Chondrocyte (in vitro differentiated cells): Measurements from ENCODE around the gene GNL3L. TPM values are rescaled to one million over a fixed set of nuclear protein-coding genes. Genes with fewer than 3 reads are reported as not detected.

Experiments
- DNase-seq: peaks from one replicate; pipeline ENCODE4 v3.0.0; 2021; ENCODE audit warnings: mixed read lengths, low spot score
- H3K27ac Mint-ChIP-seq: one replicate; pipeline ENCODE4 v1.8.0; 2021; ENCODE audit warnings: mild to moderate bottlenecking, moderate library complexity, mixed read lengths; ENCODE audit not compliant: unreplicated experiment
- H3K27me3 Mint-ChIP-seq: 2 replicates; pipeline ENCODE4 v1.8.0; 2021; ENCODE audit warnings: low read depth, mixed read lengths
- H3K36me3 Mint-ChIP-seq: 2 replicates; pipeline ENCODE4 v1.8.0; 2021; ENCODE audit warnings: low read depth, mixed read lengths
- H3K4me1 Mint-ChIP-seq: 2 replicates; pipeline ENCODE4 v1.8.0; 2021; ENCODE audit warnings: low read depth, mild to moderate bottlenecking, mixed read lengths
- H3K4me3 Mint-ChIP-seq: one replicate; pipeline ENCODE4 v1.8.0; 2021; ENCODE audit warnings: mild to moderate bottlenecking, moderate library complexity, mixed read lengths; ENCODE audit not compliant: unreplicated experiment
- H3K9me3 Mint-ChIP-seq: 2 replicates; pipeline ENCODE4 v1.8.0; 2021; ENCODE audit warnings: low read depth, mixed read lengths
- total RNA-seq: library from RNA; stranded (reverse); gene quantifications from 3 replicates; pipeline ENCODE4 v1.2.1, GENCODE V29; 2021
- TF ChIP-seq, protein P1 (sequence below): fragments of 200-600 bp; sonication (generic); IDR thresholded peaks from 2 replicates; pipeline ENCODE4 v1.5.0; 2021; ENCODE audit warnings: antibody characterized with exemption, mild to moderate bottlenecking, moderate library complexity

The GNL3L gene
- total RNA-seq, 1 donor from 2014 or later: 42.0 TPM

- TF ChIP-seq, protein P1, sequence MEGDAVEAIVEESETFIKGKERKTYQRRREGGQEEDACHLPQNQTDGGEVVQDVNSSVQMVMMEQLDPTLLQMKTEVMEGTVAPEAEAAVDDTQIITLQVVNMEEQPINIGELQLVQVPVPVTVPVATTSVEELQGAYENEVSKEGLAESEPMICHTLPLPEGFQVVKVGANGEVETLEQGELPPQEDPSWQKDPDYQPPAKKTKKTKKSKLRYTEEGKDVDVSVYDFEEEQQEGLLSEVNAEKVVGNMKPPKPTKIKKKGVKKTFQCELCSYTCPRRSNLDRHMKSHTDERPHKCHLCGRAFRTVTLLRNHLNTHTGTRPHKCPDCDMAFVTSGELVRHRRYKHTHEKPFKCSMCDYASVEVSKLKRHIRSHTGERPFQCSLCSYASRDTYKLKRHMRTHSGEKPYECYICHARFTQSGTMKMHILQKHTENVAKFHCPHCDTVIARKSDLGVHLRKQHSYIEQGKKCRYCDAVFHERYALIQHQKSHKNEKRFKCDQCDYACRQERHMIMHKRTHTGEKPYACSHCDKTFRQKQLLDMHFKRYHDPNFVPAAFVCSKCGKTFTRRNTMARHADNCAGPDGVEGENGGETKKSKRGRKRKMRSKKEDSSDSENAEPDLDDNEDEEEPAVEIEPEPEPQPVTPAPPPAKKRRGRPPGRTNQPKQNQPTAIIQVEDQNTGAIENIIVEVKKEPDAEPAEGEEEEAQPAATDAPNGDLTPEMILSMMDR: no peak
- Mint-ChIP-seq H3K4me1 (peaks cover 41% of the 10 kb centered on the region), H3K27ac (peak overlapping the region; percentile 68), H3K36me3 (no peaks in the 10 kb centered on the region), H3K27me3 (no peaks in the 10 kb centered on the region), H3K9me3 (peaks cover 9% of the 10 kb centered on the region), H3K4me3 (peak overlapping the region; percentile 12)
- DNase-seq: no peak
Observed at GRCh38 chrX:54492340-54492739, 37.7 kb upstream of the GNL3L start.

DNA sequence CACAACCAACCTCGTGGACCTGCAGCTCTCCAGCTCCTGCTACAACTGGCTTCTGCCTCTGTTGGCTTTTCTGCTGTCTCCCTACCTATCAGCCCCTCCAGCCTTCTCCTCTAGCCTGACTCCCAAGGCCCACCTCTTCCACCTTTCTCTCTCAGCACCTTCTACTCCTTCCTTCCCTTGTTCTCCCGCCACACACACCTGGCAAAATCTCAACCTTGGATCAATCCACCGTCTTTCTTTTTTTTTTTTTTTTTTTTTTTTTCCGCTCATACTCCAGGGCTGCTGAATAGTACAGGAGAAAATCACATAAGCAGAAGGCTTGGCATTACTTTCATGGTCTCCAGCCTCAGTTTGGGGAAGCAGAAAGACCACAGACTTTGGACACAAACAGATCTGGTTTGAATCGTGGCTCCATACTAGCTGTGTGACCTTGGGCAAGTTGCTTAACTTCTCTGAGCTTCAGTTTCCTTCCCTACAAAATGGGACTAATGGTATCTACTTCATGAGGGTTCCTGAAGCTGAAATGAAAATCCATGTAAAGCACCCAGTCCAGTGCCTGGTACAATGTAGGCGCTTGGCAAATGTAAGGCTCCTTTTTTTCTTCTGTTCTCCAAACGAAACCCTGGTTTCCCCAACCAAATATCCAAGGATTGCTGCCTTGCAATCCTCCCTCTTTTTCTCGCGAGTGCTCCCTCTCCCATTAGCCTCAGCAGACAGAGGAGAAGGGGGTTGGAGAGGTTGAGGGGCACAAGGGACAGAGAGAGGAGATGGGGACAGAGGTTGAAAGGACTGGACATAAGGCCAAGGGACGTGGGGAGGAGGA lies 35.6 kb upstream of the GNL3L start:
- Mint-ChIP-seq H3K4me3 (peak overlapping the region; percentile 84), H3K36me3 (no peaks in the 10 kb centered on the region), H3K4me1 (peaks cover 41% of the 10 kb centered on the region), H3K27me3 (no peaks in the 10 kb centered on the region), H3K27ac (peak overlapping the region; percentile 87), H3K9me3 (peaks cover 10% of the 10 kb centered on the region)
- TF ChIP-seq, protein P1: no peak
- no peak for DNase-seq

- no peaks in the 10 kb centered on the region for H3K36me3 Mint-ChIP-seq
- H3K4me1 Mint-ChIP-seq: peaks cover 41% of the 10 kb centered on the region
- peak overlapping the region; percentile 87 for H3K27ac Mint-ChIP-seq
- peak; percentile 90 for DNase-seq
- peak overlapping the region; percentile 84 for H3K4me3 Mint-ChIP-seq
- H3K27me3 Mint-ChIP-seq: no peaks in the 10 kb centered on the region
- H3K9me3 Mint-ChIP-seq: peaks cover 9% of the 10 kb centered on the region
- TF ChIP-seq, protein P1: no peak
Observed at GRCh38 chrX:54494989-54495813, 34.8 kb upstream of the GNL3L start.

DNA sequence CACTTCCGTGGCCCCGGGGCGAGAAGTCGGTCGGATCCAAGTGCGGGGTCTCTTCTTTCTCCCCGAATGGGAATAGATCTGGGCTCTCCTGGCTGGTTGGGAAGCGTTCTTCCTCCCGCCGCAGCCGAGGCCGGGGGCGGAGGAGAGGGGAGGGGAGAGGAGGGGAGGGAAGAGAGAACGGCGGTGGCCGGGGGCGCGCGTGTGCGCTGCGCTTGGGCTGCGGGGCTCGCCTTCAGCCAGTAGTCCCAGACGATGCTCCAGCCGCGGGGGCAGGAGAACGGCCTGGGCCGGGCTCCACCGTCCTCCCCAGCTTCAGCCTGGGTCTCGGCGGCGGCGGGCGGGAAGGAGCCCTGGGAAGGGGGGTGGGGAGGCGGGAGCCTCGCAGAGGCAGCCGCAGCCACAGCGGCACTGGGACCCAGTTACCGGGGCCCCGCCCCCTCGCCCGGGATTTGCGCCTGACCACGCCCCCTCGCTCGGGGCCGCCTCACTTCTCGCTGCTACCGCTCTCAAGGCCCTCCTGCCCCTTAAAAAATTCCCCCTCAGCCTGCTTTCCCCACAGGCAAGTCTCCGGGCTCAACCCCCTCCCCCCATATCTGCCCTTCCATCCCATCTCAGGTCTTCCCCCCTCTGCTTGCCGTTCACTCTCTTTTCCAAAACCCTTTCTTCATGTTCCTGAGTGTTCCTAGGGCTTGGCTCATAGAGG lies 34.1 kb upstream of the GNL3L start, which contains the start of gene FGD1:
Gene FGD1 (minus strand): TSS at position 421 of the 703 bp plus-strand sequence. CDS start 802 bp downstream, outside the sequence.
- peaks cover 40% of the 10 kb centered on the region for H3K4me1 Mint-ChIP-seq
- H3K4me3 Mint-ChIP-seq: peak within 1 kb of the TSS; percentile 84
- peak within 1 kb of the TSS; percentile 61 for H3K27ac Mint-ChIP-seq
- DNase-seq: no peak
- H3K9me3 Mint-ChIP-seq: peaks cover 13% of the 10 kb centered on the region
- no peaks in the 10 kb centered on the region for H3K27me3 Mint-ChIP-seq
- TF ChIP-seq, protein P1: no peak
- no peaks in the 10 kb centered on the region for H3K36me3 Mint-ChIP-seq

DNA sequence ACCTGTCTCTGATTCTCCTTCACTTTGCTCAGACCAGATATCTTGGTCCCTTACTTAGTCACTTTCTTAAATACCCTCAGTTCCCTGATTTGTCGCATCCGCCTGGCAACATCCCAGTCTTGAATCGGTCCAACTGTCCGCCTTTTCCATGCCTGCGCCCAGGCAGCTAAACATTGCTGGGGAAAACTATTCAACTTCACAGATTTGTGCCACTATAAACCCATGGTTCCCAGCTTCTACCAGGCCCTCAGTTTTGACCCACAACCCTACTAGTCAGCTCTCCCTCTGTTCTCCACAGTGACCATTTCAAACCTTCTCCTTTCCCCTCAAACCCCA lies 33.5 kb upstream of the GNL3L start:
- Mint-ChIP-seq H3K9me3 (peaks cover 17% of the 10 kb centered on the region), H3K4me3 (peak overlapping the region; percentile 76), H3K4me1 (peaks cover 39% of the 10 kb centered on the region), H3K27ac (peak overlapping the region; percentile 13), H3K27me3 (no peaks in the 10 kb centered on the region), H3K36me3 (no peaks in the 10 kb centered on the region)
- DNase-seq: no peak
- TF ChIP-seq, protein P1: no peak
